ENCODE results near the gene MDFIC2. TPM values are rescaled to one million over a fixed set of nuclear protein-coding genes. Genes with fewer than 3 reads are reported as not detected.
"Not testable (repeated sequence)": the region's sequence is repeated elsewhere in the genome, so short reads cannot be mapped to it uniquely, and the experiment has no call there.

The MDFIC2 gene
- not detected for polyA plus RNA-seq (2013, experiment 1 of 2)
- not detected for polyA plus RNA-seq (2013, experiment 2 of 2)

DNA sequence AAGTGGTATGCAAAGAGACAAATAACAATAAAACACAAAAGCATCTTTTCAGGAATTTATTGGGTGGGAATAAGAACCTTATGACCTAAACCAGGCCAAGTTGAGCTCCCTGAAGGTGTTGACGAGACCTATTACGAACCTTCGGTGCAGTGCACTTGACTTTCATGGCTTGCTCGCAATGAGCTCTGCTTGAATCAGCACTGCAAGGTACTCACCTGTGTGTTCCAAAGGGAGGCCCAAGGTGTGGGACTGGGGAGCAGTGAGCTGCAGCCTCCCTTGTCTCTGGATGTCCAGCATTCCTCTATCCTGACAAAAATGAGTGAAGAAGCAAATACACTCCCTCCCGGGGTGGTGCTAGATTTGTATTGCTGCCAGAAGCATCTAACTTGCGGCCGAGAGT lies at the start of gene MDFIC2:
TSS of gene MDFIC2 (minus strand) at position 303 of the 400 bp plus-strand sequence. CDS start 665 bp downstream, outside the sequence.
- WGBS, 2 experiments (ENCODE audit: insufficient coverage in 2 of 2) = 86 to 89% methylated on average over 4 of the region's 7 CpGs
- no peaks in the 10 kb centered on the region for H3K36me3 ChIP-seq (ENCODE audit: control insufficient read depth, insufficient read depth, low read length)
- no peak within 1 kb of the TSS for H3K4me3 ChIP-seq (ENCODE audit: extremely low read depth, insufficient read depth, low read length, poor library complexity, severe bottlenecking)
- no peaks in the 10 kb centered on the region for H3K4me1 ChIP-seq (ENCODE audit: control insufficient read depth, insufficient read depth, low read length, poor library complexity, severe bottlenecking)
- no peaks in the 10 kb centered on the region for H3K9me3 ChIP-seq (ENCODE audit: control insufficient read depth, low read length)
- no peak within 1 kb of the TSS for H3K27ac ChIP-seq (ENCODE audit: low read depth, low read length, severe bottlenecking)

DNA sequence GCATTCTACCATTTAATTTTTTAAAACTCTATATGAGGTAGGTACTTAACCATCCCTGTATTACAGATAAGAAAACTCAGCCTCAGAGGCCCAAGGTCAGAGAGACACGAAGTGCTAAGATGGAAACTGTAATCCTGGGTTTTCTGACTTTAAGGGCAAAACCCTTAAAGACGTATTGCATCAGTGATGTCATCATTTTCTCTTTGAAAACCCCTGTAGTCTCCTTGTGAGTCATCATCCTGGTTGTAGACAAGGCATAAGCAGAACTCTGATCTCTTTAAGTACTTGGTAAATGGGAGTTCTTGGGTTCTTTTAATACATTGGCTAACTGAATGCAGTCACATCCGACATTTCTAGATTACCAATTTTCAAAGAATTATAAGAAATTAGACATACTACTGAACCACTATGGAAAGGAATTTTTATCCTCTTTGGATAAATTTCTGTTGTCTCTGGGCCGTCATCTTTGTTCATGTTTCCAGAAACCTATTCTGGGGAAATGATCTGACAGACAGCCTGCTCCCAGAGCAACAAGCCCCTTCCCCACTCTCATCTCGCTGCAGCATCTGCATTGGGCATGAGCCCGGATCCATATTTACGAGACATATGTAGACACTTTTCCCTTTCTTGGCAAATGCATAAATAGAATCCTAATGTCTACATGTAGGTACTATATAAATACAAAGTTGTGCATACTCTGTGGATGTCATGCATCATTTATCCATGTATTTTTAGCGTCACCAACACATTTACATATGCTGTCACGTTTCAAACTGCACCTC lies 48.7 kb upstream of the MDFIC2 start:
- no peak overlapping the region for H3K27ac ChIP-seq (ENCODE audit: low read depth, low read length, severe bottlenecking)
- H3K4me3 ChIP-seq (ENCODE audit: extremely low read depth, insufficient read depth, low read length, poor library complexity, severe bottlenecking) = no peak overlapping the region
- WGBS, 2 experiments (ENCODE audit: insufficient coverage in 2 of 2) = 89 to 92% methylated on average over 4 of the region's 9 CpGs

DNA sequence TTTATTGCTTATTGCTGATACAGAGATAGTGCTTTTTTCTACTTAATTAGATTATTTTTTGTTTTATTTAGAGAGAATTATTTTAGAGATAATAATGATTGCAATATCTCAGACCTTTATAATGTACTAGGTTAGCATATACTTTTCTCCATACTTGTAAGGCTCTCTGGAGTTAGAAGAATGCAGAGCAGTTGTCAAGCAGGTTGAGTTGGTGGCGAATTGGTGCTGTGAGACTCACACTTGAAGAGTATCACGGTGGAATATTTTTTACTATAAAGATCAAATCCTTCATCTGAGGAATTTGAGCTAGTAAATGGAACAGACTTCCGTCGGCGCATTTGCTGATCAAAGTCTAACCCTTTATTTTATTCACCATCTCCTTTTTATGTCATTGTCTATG lies 47.3 kb upstream of the MDFIC2 start:
- peaks cover 2% of the 10 kb centered on the region for H3K9me3 ChIP-seq (ENCODE audit: control insufficient read depth, low read length)
- H3K27ac ChIP-seq (ENCODE audit: low read depth, low read length, severe bottlenecking) = no peak overlapping the region
- H3K36me3 ChIP-seq (ENCODE audit: control insufficient read depth, insufficient read depth, low read length) = no peaks in the 10 kb centered on the region
- no peak overlapping the region for H3K4me3 ChIP-seq (ENCODE audit: extremely low read depth, insufficient read depth, low read length, poor library complexity, severe bottlenecking)
- H3K4me1 ChIP-seq (ENCODE audit: control insufficient read depth, insufficient read depth, low read length, poor library complexity, severe bottlenecking) = no peaks in the 10 kb centered on the region
- no CpG with 5 or more reads among the region's 5 CpGs for WGBS, 2 experiments (ENCODE audit: insufficient coverage in 2 of 2)

More for the DNA sequence above, 48.7 kb upstream of the MDFIC2 start:
- peaks cover 5% of the 10 kb centered on the region for H3K9me3 ChIP-seq (ENCODE audit: control insufficient read depth, low read length)
- H3K36me3 ChIP-seq (ENCODE audit: control insufficient read depth, insufficient read depth, low read length) = no peaks in the 10 kb centered on the region
- H3K4me1 ChIP-seq (ENCODE audit: control insufficient read depth, insufficient read depth, low read length, poor library complexity, severe bottlenecking) = no peaks in the 10 kb centered on the region

DNA sequence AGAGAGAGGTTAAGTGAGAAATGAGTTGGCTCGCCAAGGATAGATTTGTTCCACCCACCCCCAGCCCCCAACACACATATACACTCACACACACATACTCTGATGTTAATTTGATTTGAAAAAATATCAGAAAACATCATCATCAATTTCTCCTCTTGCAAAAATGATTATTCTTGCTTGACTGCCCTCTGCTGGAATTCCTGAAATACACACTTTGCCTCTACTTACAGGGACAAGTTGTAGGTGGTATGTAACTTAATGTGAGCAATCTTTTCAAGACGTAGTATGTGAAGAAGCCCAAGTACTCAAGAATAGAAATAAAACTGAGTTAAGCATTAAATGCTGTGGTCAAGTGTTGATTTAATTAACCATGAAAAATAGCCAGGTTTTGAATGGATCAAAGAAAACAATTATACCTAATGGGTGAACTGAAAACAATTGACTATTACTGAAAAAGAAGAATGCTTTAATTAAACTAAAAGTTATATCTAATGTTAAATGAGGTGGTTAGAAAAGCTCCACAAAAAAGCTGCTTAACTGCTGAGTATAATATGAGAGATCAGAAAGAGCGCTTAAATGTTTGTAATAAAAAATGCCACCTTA lies 46.6 kb upstream of the MDFIC2 start:
- 80% methylated on average over 1 of the region's 3 CpGs; no CpG with 5 or more reads in 1 of the 2 experiments for WGBS, 2 experiments (ENCODE audit: insufficient coverage in 2 of 2)
- no peaks in the 10 kb centered on the region for H3K36me3 ChIP-seq (ENCODE audit: control insufficient read depth, insufficient read depth, low read length)
- H3K4me1 ChIP-seq (ENCODE audit: control insufficient read depth, insufficient read depth, low read length, poor library complexity, severe bottlenecking) = no peaks in the 10 kb centered on the region
- no peak overlapping the region for H3K4me3 ChIP-seq (ENCODE audit: extremely low read depth, insufficient read depth, low read length, poor library complexity, severe bottlenecking)
- no peaks in the 10 kb centered on the region for H3K9me3 ChIP-seq (ENCODE audit: control insufficient read depth, low read length)
- H3K27ac ChIP-seq (ENCODE audit: low read depth, low read length, severe bottlenecking) = no peak overlapping the region

DNA sequence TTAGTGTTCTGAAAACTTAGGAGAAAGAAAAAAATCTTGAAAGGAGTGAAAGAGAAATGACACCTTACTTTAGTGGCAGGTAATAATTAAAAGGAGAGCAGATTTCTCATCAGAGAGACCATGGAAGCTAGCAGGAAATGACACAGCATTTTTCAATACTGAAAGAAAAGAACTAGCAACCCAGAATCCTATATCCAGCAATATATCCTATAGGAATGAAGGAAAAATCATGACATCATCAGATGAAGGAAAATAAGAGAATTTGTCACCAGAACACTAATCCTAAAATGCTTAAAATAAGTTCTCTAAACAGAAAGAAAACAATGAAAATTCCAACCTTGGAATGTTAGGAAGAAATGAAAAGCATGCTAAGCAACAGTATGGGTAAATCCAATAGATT lies 39.8 kb upstream of the MDFIC2 start:
- H3K9me3 ChIP-seq (ENCODE audit: control insufficient read depth, low read length) = no peaks in the 10 kb centered on the region
- no peaks in the 10 kb centered on the region for H3K36me3 ChIP-seq (ENCODE audit: control insufficient read depth, insufficient read depth, low read length)
- no peaks in the 10 kb centered on the region for H3K4me1 ChIP-seq (ENCODE audit: control insufficient read depth, insufficient read depth, low read length, poor library complexity, severe bottlenecking)
- no peak overlapping the region for H3K27ac ChIP-seq (ENCODE audit: low read depth, low read length, severe bottlenecking)
- no peak overlapping the region for H3K4me3 ChIP-seq (ENCODE audit: extremely low read depth, insufficient read depth, low read length, poor library complexity, severe bottlenecking)

DNA sequence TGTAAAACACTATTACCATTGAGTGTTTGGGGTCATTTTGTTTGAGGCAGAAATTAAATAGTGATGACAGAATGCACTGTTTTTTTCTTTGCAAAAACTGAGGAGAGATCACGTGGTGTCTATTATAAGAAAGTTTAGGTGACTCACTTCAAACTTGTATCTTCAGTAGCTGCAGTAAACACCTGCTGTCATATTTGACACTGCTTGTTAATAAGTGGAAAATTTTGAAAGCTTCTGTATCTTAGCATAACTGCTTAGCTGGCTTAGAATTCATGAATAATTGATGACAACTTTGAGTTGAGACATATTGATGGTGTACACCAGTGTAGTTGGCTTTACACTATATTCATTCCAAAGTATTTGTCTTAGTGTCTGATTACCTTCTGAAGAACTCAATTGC lies 29.7 kb upstream of the MDFIC2 start:
- H3K4me1 ChIP-seq (ENCODE audit: control insufficient read depth, insufficient read depth, low read length, poor library complexity, severe bottlenecking) = no peaks in the 10 kb centered on the region
- no CpG with 5 or more reads among the region's 1 CpG for WGBS, 2 experiments (ENCODE audit: insufficient coverage in 2 of 2)
- H3K9me3 ChIP-seq (ENCODE audit: control insufficient read depth, low read length) = no peaks in the 10 kb centered on the region
- no peak overlapping the region for H3K27ac ChIP-seq (ENCODE audit: low read depth, low read length, severe bottlenecking)
- no peak overlapping the region for H3K4me3 ChIP-seq (ENCODE audit: extremely low read depth, insufficient read depth, low read length, poor library complexity, severe bottlenecking)
- no peaks in the 10 kb centered on the region for H3K36me3 ChIP-seq (ENCODE audit: control insufficient read depth, insufficient read depth, low read length)

DNA sequence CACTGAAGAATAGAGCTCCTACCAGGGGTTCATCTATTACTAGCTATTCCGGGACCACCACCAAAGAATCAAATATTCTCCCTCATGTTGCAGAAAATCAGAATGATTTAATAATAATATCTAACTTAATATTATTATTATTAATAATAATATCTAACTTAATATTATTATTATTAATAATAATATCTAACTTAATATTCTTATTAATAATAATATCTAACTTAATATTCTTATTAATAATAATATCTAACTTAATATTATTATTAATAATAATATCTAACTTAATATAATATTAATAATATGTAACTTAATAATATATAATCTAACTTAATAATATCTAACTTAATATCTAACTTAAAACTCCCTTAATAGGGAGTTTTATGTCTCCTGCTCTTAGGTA lies 24.4 kb upstream of the MDFIC2 start:
- not testable (repeated sequence) for H3K4me3 ChIP-seq (ENCODE audit: extremely low read depth, insufficient read depth, low read length, poor library complexity, severe bottlenecking); H3K36me3 ChIP-seq (ENCODE audit: control insufficient read depth, insufficient read depth, low read length); H3K9me3 ChIP-seq (ENCODE audit: control insufficient read depth, low read length); H3K4me1 ChIP-seq (ENCODE audit: control insufficient read depth, insufficient read depth, low read length, poor library complexity, severe bottlenecking); H3K27ac ChIP-seq (ENCODE audit: low read depth, low read length, severe bottlenecking)
- no CpG with 5 or more reads among the region's 1 CpG for WGBS, 2 experiments (ENCODE audit: insufficient coverage in 2 of 2)

DNA sequence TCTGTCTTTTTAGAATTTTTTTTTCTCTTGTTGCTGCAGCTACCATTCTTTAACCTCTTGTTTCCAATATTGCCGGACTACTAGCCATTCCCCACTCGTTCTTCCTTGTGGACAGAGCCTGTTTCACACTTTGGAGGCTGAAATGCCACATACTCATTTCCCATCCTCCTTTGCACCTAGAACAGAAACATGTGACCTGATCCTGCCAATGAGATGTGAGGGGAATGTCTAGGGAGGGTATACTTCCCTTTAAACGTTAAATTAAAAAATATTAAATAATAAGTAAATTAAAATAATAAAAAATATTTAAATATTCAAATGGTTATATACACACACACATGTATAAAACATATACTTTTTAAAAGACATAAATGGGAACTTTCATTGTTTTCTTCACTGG lies 20.6 kb upstream of the MDFIC2 start:
- WGBS, 2 experiments (ENCODE audit: insufficient coverage in 2 of 2) = 84% methylated on average over 2 of the region's 3 CpGs; no CpG with 5 or more reads in 1 of the 2 experiments
- no peaks in the 10 kb centered on the region for H3K36me3 ChIP-seq (ENCODE audit: control insufficient read depth, insufficient read depth, low read length)
- H3K4me1 ChIP-seq (ENCODE audit: control insufficient read depth, insufficient read depth, low read length, poor library complexity, severe bottlenecking) = no peaks in the 10 kb centered on the region
- H3K27ac ChIP-seq (ENCODE audit: low read depth, low read length, severe bottlenecking) = no peak overlapping the region
- no peaks in the 10 kb centered on the region for H3K9me3 ChIP-seq (ENCODE audit: control insufficient read depth, low read length)
- no peak overlapping the region for H3K4me3 ChIP-seq (ENCODE audit: extremely low read depth, insufficient read depth, low read length, poor library complexity, severe bottlenecking)

DNA sequence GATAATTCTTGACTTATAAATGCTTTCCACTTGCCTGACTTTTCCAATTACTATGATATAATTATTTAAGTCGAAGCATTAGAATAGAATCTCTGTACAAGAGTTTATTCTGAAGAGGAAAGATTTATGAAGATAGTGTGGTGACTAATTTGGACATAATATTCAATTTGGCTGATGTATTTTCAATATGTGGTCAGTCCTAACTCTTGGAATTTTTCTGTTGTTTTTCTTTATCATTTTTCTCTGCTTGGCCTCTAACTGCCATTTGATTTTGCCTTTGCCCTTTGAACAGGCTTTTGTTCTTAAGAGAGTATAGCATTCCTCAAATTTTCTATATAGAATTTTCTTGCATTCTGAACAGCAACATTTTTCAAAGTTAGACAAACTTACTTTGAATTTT lies 2.6 kb upstream of the MDFIC2 start:
- H3K36me3 ChIP-seq (ENCODE audit: control insufficient read depth, insufficient read depth, low read length) = no peaks in the 10 kb centered on the region
- WGBS, 2 experiments (ENCODE audit: insufficient coverage in 2 of 2) = no CpG with 5 or more reads among the region's 1 CpG

DNA sequence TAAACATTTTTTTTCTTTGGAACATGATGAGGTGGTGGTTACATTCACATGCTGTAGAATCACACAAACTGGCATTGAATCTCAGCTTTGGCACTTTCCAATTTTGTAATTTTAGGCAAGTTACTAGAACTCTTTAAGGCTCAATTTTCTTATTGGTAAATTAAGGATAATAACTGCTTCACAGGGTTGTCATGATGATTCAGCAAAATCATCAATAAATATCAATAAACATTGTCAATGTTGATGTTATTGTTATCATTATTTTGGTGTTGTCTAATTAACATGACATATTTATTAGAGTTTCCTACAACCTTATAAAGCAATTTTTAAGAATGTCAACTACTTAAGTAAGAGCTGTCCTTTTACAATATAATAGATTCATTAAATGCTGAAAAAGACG lies 1.6 kb downstream of the MDFIC2 start:
- H3K36me3 ChIP-seq (ENCODE audit: control insufficient read depth, insufficient read depth, low read length) = no peaks in the 10 kb centered on the region
- H3K27ac ChIP-seq (ENCODE audit: low read depth, low read length, severe bottlenecking) = no peak overlapping the region
- WGBS, 2 experiments (ENCODE audit: insufficient coverage in 2 of 2) = no CpG with 5 or more reads among the region's 1 CpG
- H3K4me1 ChIP-seq (ENCODE audit: control insufficient read depth, insufficient read depth, low read length, poor library complexity, severe bottlenecking) = no peaks in the 10 kb centered on the region
- H3K4me3 ChIP-seq (ENCODE audit: extremely low read depth, insufficient read depth, low read length, poor library complexity, severe bottlenecking) = no peak overlapping the region
- no peaks in the 10 kb centered on the region for H3K9me3 ChIP-seq (ENCODE audit: control insufficient read depth, low read length)

More for the DNA sequence above, 2.6 kb upstream of the MDFIC2 start:
- H3K27ac ChIP-seq (ENCODE audit: low read depth, low read length, severe bottlenecking) = no peak overlapping the region
- no peak overlapping the region for H3K4me3 ChIP-seq (ENCODE audit: extremely low read depth, insufficient read depth, low read length, poor library complexity, severe bottlenecking)
- H3K4me1 ChIP-seq (ENCODE audit: control insufficient read depth, insufficient read depth, low read length, poor library complexity, severe bottlenecking) = no peaks in the 10 kb centered on the region
- no peaks in the 10 kb centered on the region for H3K9me3 ChIP-seq (ENCODE audit: control insufficient read depth, low read length)

DNA sequence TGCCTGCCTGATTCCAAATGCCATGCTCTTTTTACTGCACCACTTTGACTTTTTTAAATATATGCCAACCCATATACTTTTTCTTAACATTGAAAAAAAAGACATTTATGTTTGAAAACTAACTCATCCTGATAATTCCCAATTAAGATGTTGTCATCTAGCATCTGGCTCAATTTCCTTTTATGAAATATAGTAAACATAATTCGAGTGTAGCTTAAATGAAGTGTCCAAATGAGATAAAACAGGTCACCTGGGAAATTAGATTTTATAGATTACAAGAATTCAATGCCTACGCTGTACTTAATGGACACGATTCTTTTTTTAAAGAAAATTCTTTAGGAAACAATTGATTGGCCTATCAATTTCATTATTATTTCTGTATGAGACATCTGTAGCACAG lies 2.8 kb downstream of the MDFIC2 start:
- no peak overlapping the region for H3K27ac ChIP-seq (ENCODE audit: low read depth, low read length, severe bottlenecking)
- no peak overlapping the region for H3K4me3 ChIP-seq (ENCODE audit: extremely low read depth, insufficient read depth, low read length, poor library complexity, severe bottlenecking)
- no peaks in the 10 kb centered on the region for H3K36me3 ChIP-seq (ENCODE audit: control insufficient read depth, insufficient read depth, low read length)
- WGBS, 2 experiments (ENCODE audit: insufficient coverage in 2 of 2) = no CpG with 5 or more reads among the region's 3 CpGs
- no peaks in the 10 kb centered on the region for H3K4me1 ChIP-seq (ENCODE audit: control insufficient read depth, insufficient read depth, low read length, poor library complexity, severe bottlenecking)
- H3K9me3 ChIP-seq (ENCODE audit: control insufficient read depth, low read length) = no peaks in the 10 kb centered on the region

Measured in mesodermal cell (in vitro differentiated cells).